GM20000 (cell line): Measurements from ENCODE around the gene PIM1.

Source experiments
- DNase-seq: peaks from one replicate; pipeline ENCODE4 v3.0.0; 2012; ENCODE audit warnings: low spot score
- TF ChIP-seq, protein P1 (sequence below): IDR thresholded peaks from 2 replicates; pipeline ENCODE4 v1.5.1; 2012; ENCODE audit warnings: mild to moderate bottlenecking, control low read depth; ENCODE audit errors: extremely low read depth, missing control alignments

Gene PIM1

GRCh38 chr6:37173493-37174195, 3.7 kb downstream of the PIM1 start:
- TF ChIP-seq, protein P1, sequence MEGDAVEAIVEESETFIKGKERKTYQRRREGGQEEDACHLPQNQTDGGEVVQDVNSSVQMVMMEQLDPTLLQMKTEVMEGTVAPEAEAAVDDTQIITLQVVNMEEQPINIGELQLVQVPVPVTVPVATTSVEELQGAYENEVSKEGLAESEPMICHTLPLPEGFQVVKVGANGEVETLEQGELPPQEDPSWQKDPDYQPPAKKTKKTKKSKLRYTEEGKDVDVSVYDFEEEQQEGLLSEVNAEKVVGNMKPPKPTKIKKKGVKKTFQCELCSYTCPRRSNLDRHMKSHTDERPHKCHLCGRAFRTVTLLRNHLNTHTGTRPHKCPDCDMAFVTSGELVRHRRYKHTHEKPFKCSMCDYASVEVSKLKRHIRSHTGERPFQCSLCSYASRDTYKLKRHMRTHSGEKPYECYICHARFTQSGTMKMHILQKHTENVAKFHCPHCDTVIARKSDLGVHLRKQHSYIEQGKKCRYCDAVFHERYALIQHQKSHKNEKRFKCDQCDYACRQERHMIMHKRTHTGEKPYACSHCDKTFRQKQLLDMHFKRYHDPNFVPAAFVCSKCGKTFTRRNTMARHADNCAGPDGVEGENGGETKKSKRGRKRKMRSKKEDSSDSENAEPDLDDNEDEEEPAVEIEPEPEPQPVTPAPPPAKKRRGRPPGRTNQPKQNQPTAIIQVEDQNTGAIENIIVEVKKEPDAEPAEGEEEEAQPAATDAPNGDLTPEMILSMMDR, result no peak
- no peak for DNase-seq

GRCh38 chr6:37174196-37174514, 4.2 kb downstream of the PIM1 start:
- no peak for DNase-seq
- TF ChIP-seq, protein P1, result no peak

GRCh38 chr6:37174515-37175331, 4.8 kb downstream of the PIM1 start:
- TF ChIP-seq, protein P1, result no peak

DNA sequence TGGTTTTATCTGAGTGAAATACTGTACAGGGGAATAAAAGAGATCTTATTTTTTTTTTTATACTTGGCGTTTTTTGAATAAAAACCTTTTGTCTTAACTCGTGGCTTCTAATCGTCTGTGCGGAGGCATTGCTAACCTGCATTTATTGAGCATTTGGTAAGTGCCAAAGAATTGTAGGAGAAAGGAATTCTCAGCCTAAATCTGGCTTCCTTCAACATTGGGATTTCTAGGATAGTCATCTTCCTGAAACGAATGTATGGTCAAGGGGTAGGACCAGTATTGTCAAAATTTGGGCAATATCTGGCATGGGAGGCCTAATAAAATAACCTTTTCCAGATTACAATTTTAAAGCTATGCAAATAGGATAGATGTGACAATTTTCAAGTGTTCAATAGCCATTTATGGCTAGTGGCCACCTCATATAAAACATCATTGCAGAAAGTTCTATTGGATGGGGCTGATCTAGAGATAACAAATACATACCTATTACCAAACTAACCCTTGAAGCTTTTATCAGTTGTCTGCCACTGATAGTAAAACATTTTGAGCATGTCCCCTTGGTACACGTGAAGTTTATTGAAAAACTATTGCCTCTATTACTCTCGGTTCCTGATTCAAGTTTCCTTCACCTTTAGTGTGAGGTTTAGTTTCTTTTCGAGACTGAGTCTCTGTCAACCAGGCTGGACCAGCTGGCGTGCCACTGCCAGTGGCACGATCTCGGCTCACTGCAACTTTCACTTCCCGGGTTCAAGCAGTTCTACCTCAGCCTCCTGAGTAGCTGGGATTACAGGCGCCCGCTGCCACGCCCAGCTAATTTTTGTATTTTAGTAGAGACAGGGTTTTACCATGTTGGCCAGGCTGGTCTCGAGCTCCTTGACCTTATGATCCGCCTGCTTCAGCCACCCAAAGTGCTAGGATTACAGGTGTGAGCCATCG, 5.6 kb downstream of the PIM1 start:
- peak; percentile 36 for DNase-seq
- TF ChIP-seq, protein P1, result no peak

More at GRCh38 chr6:37174515-37175331, 4.8 kb downstream of the PIM1 start:
- no peak for DNase-seq

DNA sequence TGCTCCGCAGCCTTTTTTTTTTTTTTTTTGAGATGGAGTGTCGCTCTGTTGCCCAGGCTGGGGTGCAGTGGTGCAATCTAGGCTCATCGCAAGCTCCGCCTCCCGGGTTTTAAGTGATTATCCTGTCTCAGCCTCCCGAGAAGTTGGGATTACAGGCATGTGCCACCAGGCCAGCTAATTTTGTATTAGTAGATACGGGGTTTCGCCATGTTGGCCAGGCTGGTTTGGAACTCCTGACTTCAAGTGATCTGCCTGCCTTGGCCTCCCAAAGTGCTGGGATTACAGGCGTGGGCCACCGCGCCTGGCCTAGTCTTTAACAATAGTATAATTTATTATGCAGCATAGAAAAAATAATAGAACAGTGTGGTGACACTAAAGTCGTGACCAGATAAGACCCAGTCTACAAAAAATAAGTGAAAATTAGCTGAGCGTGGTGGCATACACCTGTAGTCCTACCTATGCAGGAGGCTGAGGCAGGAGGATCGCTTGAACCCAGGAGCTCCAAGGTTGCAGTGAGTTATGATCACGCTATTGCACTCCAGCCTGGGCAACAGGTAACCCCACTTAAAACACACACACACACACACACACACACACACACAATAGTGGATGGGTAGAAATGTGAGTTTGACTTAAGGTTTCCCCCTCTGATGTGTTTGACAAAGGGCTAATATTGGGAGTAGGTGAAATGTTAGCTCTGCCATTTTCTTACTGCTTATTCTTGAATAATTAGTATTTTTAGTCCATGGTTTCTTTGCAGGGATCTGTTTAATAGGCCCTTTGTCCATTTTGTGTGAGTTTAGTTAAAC, 6.5 kb downstream of the PIM1 start:
- DNase-seq, result no peak
- TF ChIP-seq, protein P1, result no peak

GRCh38 chr6:37177077-37177934, 7.4 kb downstream of the PIM1 start:
- TF ChIP-seq, protein P1, result no peak
- DNase-seq, result no peak
